SIG-M5 treated with dmso at 0.1 percent for 504 hours (cell line): ENCODE measurements around the gene CPLANE2.
A peak's percentile ranks its signal among the peaks of the same experiment; 100 is the strongest.
"Not testable (repeated sequence)": the region's sequence is repeated elsewhere in the genome, so short reads cannot be mapped to it uniquely, and the experiment has no call there.

ENCODE experiments used
- DNase-seq: peaks from one replicate; lab custom pipeline; 2025; ENCODE audit not compliant: unreplicated experiment; lab: John Stamatoyannopoulos, UW

The CPLANE2 gene

GRCh38 chr1:16231331-16232315, 5.4 kb downstream of the CPLANE2 start:
- no peak for DNase-seq

GRCh38 chr1:16230744-16231143, 6.2 kb downstream of the CPLANE2 start:
- no peak for DNase-seq

GRCh38 chr1:16229976-16230740, 6.8 kb downstream of the CPLANE2 start:
- no peak for DNase-seq

- DNase-seq, result no peak
Observed at GRCh38 chr1:16226490-16227179, 10.3 kb downstream of the CPLANE2 start.

- no peak for DNase-seq
Observed at GRCh38 chr1:16226129-16226489, 10.9 kb downstream of the CPLANE2 start.

- DNase-seq, result no peak
Observed at GRCh38 chr1:16224472-16224871, 12.5 kb downstream of the CPLANE2 start.

DNA sequence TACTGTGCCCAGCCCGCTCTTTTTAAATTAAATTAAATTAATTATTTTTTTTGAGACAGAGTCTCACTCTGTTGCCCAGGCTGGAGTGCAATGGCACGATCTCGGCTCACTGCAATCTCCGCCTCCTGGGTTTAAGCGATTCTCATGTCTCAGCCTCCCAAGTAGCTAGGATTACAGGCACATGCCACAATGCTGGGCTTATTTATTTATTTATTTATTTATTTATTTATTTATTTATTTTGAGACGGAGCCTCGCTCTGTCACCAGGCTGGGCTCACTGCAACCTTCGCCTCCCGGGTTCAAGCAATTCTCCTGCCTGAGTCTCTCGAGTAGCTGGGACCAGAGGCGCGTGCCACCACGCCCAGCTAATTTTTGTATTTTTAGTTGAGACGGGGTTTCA, 14.3 kb downstream of the CPLANE2 start:
- not testable (repeated sequence) for DNase-seq

DNA sequence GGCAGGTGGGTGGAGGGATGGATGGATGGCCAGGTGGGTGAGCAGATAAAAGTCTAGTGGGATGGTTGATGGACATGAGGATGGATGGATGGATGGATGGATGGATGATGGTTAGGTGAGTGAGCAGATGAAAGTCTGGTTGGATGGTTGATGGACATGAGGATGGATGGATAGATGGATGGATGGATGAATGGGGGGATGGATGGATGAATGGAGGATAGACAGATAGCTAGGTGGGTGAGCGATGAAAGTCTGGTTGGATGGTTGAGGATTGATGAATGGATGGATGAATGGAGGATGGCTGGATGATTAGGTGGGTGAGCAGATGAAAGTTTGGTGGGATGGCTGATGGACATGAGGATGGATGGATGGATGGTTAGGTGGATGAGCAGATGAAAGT, 15.5 kb downstream of the CPLANE2 start:
- DNase-seq, result no peak

- no peak for DNase-seq
Observed at GRCh38 chr1:16219968-16220500, 16.9 kb downstream of the CPLANE2 start.

DNA sequence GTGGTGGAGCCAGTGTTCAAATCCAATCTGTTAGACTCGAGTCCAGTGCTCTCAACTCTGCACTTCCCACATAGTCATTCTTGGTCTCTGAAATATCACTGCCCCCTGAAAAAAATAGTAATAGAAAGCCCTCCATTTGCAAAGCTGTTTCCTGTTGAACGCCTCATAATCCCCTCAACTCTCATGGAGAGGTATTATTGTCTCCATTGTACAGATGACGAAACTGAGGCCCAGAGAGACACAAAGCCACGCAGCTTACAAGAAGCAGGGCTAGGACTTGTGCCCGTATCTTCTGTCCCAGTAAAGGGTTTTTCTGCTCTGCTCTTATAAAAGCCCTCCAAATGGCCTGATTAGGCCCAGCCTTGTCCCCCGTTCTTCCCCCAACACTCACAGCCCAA, 18.3 kb downstream of the CPLANE2 start:
- DNase-seq, result no peak

GRCh38 chr1:16218014-16218673, 18.8 kb downstream of the CPLANE2 start:
- DNase-seq, result no peak

- DNase-seq, result peak; percentile 91
Observed at GRCh38 chr1:16217061-16217785, 19.8 kb downstream of the CPLANE2 start.

GRCh38 chr1:16215882-16216753, 20.9 kb downstream of the CPLANE2 start:
- peak; percentile 33 for DNase-seq

DNA sequence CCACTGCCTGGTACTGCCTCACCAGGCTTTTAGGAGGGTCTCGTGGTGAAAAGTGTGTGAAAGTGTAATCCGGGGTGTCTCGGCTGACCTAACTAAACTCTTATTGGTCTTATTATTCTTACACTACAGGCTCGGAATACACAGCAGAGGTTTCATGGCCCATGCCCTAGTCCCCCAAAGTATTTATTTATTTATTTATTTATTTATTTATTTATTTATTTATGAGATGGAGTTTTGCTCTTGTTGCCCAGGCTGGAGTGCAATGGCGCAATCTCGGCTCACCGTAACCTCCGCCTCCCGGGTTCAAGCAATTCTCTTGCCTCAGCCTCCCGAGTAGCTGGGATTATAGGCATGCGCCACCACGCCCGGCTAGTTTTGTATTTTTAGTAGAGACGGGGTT, 21.7 kb downstream of the CPLANE2 start:
- not testable (repeated sequence) for DNase-seq

DNA sequence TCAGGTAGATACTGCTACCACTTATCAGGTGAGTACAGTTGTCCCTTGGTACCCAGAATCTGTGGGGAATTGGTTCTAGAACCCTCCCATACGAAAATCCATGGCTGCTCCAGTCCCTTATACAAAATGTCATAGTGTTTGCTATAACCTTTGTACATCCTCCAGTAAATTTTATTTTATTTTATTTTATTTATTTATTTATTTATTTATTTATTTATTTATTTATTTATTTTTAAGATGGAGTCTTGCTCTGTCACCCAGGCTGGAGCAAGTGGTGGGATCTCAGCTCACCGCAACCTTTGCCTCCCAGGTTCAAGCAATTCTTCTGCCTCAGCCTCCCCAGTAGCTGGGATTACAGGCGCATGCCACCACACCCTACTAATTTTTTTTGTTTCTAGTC, 23.4 kb downstream of the CPLANE2 start:
- DNase-seq, result not testable (repeated sequence)

- no peak for DNase-seq
Observed at GRCh38 chr1:16213013-16213412, 24.0 kb downstream of the CPLANE2 start.

- no peak for DNase-seq
Observed at GRCh38 chr1:16212251-16212961, 24.6 kb downstream of the CPLANE2 start, which contains the start of gene ARHGEF19. TSS of gene ARHGEF19 (minus strand) at chr1:16212652. CDS start at chr1:16209054, 3,598 bp downstream.

GRCh38 chr1:16211824-16212223, 25.2 kb downstream of the CPLANE2 start:
- DNase-seq, result no peak
